ENCODE results near the gene ISLR.

- TF ChIP-seq POLR2AphosphoS5 (IDR thresholded peaks at IDR 0.05) (no peak), CTCF (IDR thresholded peaks at IDR 0.05; ENCODE audit: poor library complexity, severe bottlenecking) (no peak)
Observed at GRCh38 chr15:74225928-74226327, 52.4 kb downstream of the ISLR start.

All from neural cell (in vitro differentiated cells).